Measurements from ENCODE around the gene MFSD12.

DNA sequence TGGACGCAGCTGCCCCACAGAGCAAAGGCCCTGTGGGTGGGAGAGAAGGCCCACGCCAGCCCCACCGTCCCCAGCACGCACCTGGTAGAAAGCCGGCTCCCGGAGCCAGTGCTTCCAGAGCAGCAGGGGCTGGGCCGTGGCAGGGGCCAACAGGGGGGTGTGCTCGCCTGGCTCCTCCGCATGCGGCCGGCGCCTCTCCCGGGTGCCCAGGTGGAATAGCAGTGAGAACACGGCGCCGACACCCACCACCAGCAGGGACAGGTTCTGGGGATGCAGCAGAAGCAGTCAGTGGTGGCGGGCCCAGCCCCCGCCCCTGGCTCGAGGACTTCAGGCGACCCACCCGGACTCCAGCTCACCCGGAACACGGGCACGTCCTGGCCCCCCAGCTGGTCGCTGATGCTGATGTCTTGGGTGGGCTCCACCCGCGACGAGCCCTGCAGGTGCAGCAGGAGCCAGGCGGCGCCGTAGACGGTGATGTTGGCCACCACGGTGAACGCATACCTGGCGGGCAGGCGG lies 9.6 kb downstream of the MFSD12 start:
- TF ChIP-seq, protein P1, sequence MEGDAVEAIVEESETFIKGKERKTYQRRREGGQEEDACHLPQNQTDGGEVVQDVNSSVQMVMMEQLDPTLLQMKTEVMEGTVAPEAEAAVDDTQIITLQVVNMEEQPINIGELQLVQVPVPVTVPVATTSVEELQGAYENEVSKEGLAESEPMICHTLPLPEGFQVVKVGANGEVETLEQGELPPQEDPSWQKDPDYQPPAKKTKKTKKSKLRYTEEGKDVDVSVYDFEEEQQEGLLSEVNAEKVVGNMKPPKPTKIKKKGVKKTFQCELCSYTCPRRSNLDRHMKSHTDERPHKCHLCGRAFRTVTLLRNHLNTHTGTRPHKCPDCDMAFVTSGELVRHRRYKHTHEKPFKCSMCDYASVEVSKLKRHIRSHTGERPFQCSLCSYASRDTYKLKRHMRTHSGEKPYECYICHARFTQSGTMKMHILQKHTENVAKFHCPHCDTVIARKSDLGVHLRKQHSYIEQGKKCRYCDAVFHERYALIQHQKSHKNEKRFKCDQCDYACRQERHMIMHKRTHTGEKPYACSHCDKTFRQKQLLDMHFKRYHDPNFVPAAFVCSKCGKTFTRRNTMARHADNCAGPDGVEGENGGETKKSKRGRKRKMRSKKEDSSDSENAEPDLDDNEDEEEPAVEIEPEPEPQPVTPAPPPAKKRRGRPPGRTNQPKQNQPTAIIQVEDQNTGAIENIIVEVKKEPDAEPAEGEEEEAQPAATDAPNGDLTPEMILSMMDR (IDR thresholded peaks at IDR 0.05 in 4 of 5, conservative IDR thresholded peaks at IDR 0.05 in 1 of 5), result peak in 1 of 5 experiments; percentile 3
- no peak for TF ChIP-seq POLR2A (IDR thresholded peaks at IDR 0.05)
